RPMI8226 (cell line): ENCODE results near the gene PAEP.
"Not testable (repeated sequence)": the region's sequence is repeated elsewhere in the genome, so short reads cannot be mapped to it uniquely, and the experiment has no call there.

Experiments
- DNase-seq: peaks from one replicate; pipeline ENCODE4 v3.0.0-alpha.2; 2015

PAEP gene

DNA sequence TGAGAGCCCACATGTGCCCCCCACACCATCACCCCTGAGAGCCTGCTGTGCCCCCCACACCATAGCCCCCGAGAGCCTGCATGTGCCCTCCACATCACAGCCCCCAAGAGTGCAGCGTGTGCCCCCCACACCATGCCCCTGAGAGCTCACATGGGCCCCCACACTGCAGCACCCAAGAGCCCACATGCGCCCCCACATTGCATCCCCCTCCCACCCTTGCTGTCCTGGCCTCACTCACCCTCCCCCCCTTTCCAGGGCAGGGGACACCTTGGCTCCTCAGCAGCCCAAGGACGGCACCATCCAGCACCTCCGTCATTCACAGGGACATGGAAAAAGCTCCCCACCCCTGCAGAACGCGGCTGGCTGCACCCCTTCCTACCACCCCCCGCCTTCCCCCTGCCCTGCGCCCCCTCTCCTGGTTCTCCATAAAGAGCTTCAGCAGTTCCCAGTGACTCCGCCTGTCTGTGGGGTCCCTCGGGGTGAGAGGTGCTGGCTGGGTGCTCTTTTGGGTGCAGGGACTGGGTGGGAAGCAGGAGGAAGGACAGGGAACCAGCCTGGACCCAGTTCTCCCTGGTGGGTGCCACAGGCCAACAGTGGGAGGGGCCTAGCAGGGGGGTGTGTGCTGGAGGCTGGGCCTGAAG lies 35.3 kb upstream of the PAEP start:
- no peak for DNase-seq

- no peak for DNase-seq
These were observed 34.6 kb upstream of the PAEP start for GRCh38 chr9:135526730-135527571.

DNA sequence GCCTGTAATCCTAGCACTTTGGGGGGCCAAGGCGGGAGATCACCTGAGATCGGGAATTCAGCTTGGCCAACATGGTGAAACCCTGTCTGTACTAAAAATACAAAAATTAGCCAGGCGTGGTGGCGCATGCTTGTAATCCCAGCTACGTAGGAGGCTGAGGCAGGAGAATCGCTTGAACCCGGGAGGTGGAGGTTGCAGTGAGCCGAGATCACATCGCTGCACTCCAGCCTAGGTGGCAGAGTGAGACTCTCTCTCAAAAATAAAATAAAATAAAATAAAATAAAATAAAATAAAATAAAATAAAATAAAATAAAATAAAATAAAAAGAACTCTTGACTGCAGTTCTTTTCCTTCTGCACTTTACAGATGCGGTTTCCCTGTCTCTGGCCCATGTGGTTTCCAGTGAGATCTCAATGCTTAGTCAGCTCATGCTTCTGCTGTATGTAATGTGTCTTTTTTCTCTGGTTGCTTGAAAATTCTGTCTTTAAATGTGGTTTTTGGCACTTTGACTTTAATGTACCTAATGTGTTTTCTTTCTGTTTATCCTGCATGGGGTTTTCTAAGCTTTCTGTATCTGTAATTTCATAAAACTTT lies 32.6 kb upstream of the PAEP start:
- peak; percentile 48 for DNase-seq

GRCh38 chr9:135530146-135530545 lies 31.4 kb upstream of the PAEP start:
- DNase-seq, result no peak

- no peak for DNase-seq
These were observed 30.5 kb upstream of the PAEP start for GRCh38 chr9:135531096-135531495.

DNA sequence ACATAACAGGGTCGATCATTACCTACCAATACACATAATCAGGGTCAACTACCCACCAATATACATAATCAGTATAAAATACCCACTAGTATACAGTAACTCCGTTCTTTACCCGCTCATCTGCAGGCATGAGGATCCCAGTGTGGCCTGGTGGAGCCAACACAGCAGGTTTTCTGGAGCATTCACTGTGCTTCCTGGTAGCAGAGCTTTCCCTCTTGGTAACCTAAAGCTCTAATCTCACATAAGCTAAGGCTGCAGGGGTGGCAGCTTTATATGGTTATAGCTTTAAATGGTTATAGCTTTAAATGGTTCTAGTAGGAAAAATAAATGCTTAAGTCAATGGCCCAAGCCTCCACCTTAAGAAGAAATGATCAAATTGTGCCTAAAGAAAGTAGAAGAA lies 28.4 kb upstream of the PAEP start:
- peak; percentile 46 for DNase-seq

DNA sequence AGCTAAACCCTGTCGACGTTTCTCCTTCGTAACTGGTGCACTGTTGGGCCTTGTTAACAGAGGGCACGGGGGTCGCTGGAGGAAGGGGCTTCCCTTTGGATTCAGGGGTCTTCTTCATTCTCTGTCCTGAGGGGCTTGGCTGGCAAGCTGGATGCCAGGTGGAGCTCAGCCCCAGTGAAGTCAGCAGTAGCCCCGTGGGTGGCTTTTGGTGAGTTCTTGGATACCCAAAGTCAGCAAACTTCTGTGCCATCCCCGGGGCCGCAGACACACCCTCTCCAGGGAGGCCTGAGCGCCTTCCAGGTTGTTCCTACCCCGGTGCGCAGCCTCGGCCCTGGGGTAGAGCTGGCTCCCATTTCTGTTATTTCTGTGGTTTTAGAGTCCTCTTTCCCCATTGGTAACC lies 27.9 kb upstream of the PAEP start:
- peak; percentile 55 for DNase-seq

- DNase-seq, result peak; percentile 57
These were observed 27.3 kb upstream of the PAEP start for GRCh38 chr9:135534192-135534711.

- DNase-seq, result not testable (repeated sequence)
These were observed 26.7 kb upstream of the PAEP start for GRCh38 chr9:135534826-135535225.

GRCh38 chr9:135535631-135536030 lies 25.9 kb upstream of the PAEP start:
- DNase-seq, result not testable (repeated sequence)

GRCh38 chr9:135536216-135536615 lies 25.3 kb upstream of the PAEP start:
- peak; percentile 59 for DNase-seq

DNA sequence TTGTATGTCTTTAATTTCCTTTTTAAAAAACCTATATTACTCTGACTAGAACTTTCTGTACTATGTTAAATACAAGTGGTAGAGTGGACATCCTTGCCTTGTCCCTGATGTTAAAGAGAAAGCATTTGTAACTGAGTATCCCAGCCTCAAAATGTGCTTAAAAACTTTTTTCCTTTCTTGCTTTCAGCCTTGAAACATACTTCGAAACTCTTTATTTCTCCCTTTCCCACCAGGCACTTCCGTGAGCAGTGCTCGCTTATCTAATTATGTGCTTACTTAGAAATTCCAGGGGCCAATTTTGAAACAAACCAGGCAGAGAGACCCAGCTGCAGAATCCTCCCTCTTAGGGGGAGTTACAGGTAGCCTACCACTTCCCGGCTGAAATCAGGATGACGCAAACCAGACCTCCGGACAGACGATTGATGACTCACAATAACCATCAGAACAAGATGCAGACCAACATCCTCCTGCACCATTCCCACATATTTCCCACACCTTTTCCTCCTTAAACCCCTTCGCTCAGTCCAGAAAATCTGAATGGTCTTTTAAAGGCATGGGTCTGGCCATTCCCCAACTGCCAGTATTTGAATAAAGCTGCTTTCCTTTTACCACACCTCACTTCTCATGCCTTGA lies 18.2 kb upstream of the PAEP start:
- DNase-seq, result not testable (repeated sequence)

DNA sequence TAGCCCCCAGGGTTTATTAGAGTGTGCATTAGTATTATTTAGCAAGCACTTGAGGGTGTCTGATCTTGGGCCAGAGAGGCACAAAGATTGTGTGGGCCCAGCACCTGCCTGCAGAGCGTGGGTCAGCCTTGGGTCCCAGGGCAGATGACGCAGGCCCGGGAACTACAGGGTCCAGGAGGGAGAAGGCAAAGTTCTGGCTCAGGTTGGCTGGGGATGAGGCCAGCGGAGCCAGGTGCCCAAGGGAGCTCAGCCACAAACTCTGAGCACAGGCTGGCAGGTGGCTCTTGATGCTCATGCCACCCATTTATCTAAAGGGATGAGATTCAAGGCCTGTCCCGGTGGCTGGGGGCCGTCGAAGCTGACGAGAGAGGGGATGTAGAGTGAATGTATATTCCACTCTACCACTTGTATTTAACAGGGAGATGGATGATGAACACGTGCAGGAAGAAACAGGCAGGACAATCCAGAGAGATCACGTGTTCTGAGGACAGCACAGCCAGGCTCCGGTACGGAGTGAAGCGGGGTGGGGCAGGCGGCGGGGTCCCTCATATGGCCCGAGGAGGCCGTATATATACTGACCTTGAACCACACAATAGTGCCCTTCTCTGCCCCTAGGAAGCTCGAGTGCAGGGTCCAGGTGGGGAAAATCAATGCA lies 16.4 kb upstream of the PAEP start:
- DNase-seq, result no peak

- DNase-seq, result not testable (repeated sequence)
These were observed 15.8 kb upstream of the PAEP start, which contains the start of gene OBP2A for GRCh38 chr9:135545646-135546176. Gene OBP2A, plus strand, starts transcription at chr9:135546126. Its CDS starts 55 bp downstream, at chr9:135546181.

DNA sequence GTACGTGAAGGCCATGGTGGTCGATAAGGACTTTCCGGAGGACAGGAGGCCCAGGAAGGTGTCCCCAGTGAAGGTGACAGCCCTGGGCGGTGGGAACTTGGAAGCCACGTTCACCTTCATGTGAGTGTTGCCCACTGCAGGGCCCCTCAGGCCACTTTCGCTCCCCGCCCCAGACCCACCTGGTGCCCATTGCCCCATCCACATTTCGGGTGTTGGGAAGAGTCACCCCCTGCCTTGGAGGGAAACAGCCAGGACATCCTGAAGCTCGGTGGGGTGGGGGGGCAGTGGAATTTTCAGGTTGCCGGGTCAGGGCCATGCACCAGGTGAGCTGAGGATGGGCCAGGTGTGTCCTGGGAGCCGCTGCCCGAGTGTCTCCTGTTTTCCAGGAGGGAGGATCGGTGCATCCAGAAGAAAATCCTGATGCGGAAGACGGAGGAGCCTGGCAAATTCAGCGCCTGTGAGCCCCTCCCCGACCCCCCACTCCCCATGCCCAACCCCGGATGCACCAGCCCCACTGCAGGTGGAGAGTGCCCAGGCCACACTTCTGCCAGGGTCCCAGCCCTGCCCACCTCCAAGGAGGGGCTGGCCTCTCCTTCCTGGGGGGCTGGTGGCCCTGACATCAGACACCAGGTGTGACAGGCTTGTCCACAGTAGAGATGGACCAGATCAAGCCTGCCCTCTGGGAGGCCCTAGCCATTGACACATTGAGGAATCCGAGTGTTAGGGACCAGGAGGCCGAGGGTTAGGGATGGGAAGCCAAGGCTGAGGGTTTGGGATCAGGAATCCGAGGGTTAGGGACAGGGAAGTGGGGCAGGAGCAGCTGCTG lies 14.6 kb upstream of the PAEP start:
- DNase-seq, result not testable (repeated sequence)

- no peak for DNase-seq
These were observed 13.5 kb upstream of the PAEP start for GRCh38 chr9:135547756-135548736.

GRCh38 chr9:135549478-135550343 lies 11.8 kb upstream of the PAEP start:
- DNase-seq, result not testable (repeated sequence)

GRCh38 chr9:135550344-135550918 lies 11.1 kb upstream of the PAEP start:
- DNase-seq, result no peak

DNA sequence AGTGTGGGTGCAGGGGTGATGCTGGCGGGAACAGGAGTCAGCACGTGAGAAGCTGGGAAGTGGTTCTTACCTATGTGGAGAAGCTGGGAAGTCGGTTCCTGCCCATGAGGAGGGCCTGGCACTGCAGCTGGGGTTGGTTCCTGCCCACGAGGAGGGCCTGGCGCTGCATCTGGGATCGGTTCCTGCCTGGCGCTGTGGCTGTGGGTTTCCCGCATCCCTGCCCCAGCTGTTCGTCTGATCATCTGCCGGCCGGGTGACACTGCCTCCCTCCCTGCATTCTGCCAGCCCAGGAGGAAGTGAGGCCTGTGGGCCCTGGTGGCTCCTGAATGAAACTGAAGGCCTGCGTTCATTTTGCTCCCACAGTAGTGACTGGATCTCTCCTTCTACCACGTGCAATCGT lies 10.5 kb upstream of the PAEP start:
- peak; percentile 53 for DNase-seq
